Neural progenitor cell (in vitro differentiated cells): ENCODE data around the gene PRKD3.

Source experiments
- EZH2 ChIP-seq: fragments of 200-600 bp; sonication (generic); IDR thresholded peaks from 2 replicates; pipeline ENCODE4 v1.6.1; 2017; ENCODE audit warnings: antibody characterized with exemption, mild to moderate bottlenecking, moderate library complexity
- EZH2phosphoT487 ChIP-seq: fragments of 200-600 bp; sonication (generic); IDR thresholded peaks from 2 replicates; pipeline ENCODE4 v1.6.1; 2017; ENCODE audit warnings: antibody characterized with exemption
- TF ChIP-seq, protein P1 (sequence below): fragments of 200-600 bp; sonication (generic); IDR thresholded peaks from 2 replicates; pipeline ENCODE4 v1.5.1; 2017; ENCODE audit warnings: antibody characterized with exemption, mild to moderate bottlenecking

DNA sequence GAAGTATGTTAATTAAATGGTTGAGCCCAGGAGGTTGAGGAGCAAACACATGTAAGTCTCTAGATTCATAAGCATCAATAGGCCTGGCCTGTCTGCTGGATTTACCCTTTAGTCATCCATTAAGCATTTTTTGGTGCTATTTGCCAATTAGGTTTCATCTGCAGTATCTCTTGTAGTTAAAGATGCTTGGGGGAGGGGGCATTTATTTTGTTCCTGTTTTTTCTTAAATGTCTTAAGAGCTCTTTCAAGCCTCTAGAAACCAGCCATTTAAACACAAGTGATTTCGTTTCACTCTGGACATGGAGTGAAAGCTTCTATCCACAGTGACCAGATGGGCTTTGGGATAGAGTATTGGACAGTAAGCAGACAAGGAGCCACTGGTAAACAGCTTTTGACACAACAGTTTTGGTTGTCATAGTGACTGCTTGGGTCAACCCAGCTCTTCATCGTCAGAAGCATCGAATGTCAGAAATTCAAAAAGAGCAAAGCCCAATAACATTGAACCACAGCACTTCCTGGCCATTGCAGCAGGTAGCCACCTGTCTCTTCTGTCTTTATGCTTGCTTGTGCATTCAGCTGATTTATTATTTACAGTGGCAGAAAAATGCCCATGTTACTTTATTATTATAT is 24.7 kb upstream of the PRKD3 start:
- TF ChIP-seq, protein P1, sequence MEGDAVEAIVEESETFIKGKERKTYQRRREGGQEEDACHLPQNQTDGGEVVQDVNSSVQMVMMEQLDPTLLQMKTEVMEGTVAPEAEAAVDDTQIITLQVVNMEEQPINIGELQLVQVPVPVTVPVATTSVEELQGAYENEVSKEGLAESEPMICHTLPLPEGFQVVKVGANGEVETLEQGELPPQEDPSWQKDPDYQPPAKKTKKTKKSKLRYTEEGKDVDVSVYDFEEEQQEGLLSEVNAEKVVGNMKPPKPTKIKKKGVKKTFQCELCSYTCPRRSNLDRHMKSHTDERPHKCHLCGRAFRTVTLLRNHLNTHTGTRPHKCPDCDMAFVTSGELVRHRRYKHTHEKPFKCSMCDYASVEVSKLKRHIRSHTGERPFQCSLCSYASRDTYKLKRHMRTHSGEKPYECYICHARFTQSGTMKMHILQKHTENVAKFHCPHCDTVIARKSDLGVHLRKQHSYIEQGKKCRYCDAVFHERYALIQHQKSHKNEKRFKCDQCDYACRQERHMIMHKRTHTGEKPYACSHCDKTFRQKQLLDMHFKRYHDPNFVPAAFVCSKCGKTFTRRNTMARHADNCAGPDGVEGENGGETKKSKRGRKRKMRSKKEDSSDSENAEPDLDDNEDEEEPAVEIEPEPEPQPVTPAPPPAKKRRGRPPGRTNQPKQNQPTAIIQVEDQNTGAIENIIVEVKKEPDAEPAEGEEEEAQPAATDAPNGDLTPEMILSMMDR = no peak
- TF ChIP-seq EZH2phosphoT487 = no peak
- TF ChIP-seq EZH2 = no peak
